ENCODE measurements around the gene SHISA6.

The SHISA6 gene

GRCh38 chr17:11548398-11548797 is 307.4 kb downstream of the SHISA6 start:
- DNase-seq: no peak

GRCh38 chr17:11550431-11550830 is 309.4 kb downstream of the SHISA6 start:
- DNase-seq: no peak

- no peak for DNase-seq
Observed at GRCh38 chr17:11551442-11551841, 310.4 kb downstream of the SHISA6 start.

- DNase-seq: no peak
Observed at GRCh38 chr17:11553135-11553534, 312.1 kb downstream of the SHISA6 start.

GRCh38 chr17:11554042-11554441 is 313.0 kb downstream of the SHISA6 start:
- no peak for DNase-seq

- no peak for DNase-seq
Observed at GRCh38 chr17:11554542-11554941, 313.5 kb downstream of the SHISA6 start.

- no peak for DNase-seq
Observed at GRCh38 chr17:11555530-11555929, 314.5 kb downstream of the SHISA6 start.

- DNase-seq: peak; percentile 53
Observed at GRCh38 chr17:11557727-11558452, 316.9 kb downstream of the SHISA6 start.

- no peak for DNase-seq
Observed at GRCh38 chr17:11558681-11559234, 317.7 kb downstream of the SHISA6 start.

GRCh38 chr17:11559601-11560000 is 318.6 kb downstream of the SHISA6 start:
- DNase-seq: no peak

GRCh38 chr17:11561281-11561680 is 320.3 kb downstream of the SHISA6 start:
- DNase-seq: no peak

- no peak for DNase-seq
Observed at GRCh38 chr17:11561702-11562101, 320.7 kb downstream of the SHISA6 start.

- no peak for DNase-seq
Observed at GRCh38 chr17:11564589-11565380, 323.8 kb downstream of the SHISA6 start.

GRCh38 chr17:11565591-11565990 is 324.6 kb downstream of the SHISA6 start:
- no peak for DNase-seq

GRCh38 chr17:11578998-11579397 is 338.0 kb downstream of the SHISA6 start:
- DNase-seq: no peak

GRCh38 chr17:11580677-11581076 is 339.7 kb downstream of the SHISA6 start:
- DNase-seq: no peak

GRCh38 chr17:11582217-11582616 is 341.2 kb downstream of the SHISA6 start:
- DNase-seq: no peak

GRCh38 chr17:11583306-11583992 is 342.4 kb downstream of the SHISA6 start:
- DNase-seq: no peak

- no peak for DNase-seq
Observed at GRCh38 chr17:11589716-11590115, 348.7 kb downstream of the SHISA6 start.

- DNase-seq: peak; percentile 65 to 80
Observed at GRCh38 chr17:11598274-11599221, 357.5 kb downstream of the SHISA6 start, which contains the start of gene DNAH9. Gene DNAH9, plus strand, starts transcription at chr17:11598470. Its CDS starts 29 bp downstream, at chr17:11598499.

- DNase-seq: no peak
Observed at GRCh38 chr17:11601661-11602060, 360.6 kb downstream of the SHISA6 start.

- DNase-seq: peak; percentile 28 to 56
Observed at GRCh38 chr17:11608396-11608795, 367.4 kb downstream of the SHISA6 start.
